Ovary (tissue), 3 donors: ENCODE results near the gene GAPDH.

Experiments
- POLR2A ChIP-seq: fragments of 450-650 bp; IDR thresholded peaks from one replicate; pipeline ENCODE4 v1.6.1; 2017; ENCODE audit warnings: antibody characterized with exemption, mild to moderate bottlenecking, moderate library complexity
- TF ChIP-seq, protein P1 (sequence below), 3 donors: fragments of 450-650 bp in 2 of 3; fragments of 200-600 bp in 1 of 3; IDR thresholded peaks; one replicate each; pipeline versions ENCODE4 v1.5.1 to v1.8.0; 2016 to 2022; ENCODE audit warnings: antibody characterized with exemption in 3 of 3, mild to moderate bottlenecking in 1 of 3
- donor health status: DM: no; HTN: no; CAD: no.

DNA sequence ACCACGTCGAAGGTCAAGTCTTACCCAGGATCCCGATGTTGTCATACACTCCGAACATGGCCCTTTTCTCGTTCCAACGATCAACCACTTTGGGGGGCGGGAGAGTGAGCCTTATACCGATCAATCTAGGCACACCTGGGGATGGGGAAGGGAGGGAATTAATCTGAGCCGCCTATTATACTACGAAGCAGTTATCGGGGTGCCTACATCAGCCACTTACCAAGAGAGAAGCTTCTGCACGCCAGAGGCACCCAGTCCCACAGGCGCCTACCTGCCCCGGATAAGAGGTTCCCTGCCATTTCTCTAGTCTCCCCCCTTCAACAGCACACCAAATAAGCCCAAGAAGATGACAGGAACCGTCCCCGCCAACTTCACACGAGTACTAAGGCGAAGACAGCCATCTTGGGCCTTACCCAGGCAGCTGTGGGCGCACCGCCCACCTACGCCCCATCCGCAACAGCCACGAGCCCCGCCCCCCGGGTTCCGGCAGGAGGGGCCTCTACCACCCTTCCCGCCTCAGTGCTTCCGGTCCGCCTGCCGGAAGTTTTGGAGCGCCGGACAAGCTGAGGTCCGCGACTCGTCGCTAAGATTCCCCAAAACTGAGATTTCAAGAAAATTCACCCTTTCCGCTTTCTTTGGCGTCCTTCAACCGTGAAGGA is 41.4 kb upstream of the GAPDH start, which contains the start of gene MRPL51:
- TF ChIP-seq, protein P1, sequence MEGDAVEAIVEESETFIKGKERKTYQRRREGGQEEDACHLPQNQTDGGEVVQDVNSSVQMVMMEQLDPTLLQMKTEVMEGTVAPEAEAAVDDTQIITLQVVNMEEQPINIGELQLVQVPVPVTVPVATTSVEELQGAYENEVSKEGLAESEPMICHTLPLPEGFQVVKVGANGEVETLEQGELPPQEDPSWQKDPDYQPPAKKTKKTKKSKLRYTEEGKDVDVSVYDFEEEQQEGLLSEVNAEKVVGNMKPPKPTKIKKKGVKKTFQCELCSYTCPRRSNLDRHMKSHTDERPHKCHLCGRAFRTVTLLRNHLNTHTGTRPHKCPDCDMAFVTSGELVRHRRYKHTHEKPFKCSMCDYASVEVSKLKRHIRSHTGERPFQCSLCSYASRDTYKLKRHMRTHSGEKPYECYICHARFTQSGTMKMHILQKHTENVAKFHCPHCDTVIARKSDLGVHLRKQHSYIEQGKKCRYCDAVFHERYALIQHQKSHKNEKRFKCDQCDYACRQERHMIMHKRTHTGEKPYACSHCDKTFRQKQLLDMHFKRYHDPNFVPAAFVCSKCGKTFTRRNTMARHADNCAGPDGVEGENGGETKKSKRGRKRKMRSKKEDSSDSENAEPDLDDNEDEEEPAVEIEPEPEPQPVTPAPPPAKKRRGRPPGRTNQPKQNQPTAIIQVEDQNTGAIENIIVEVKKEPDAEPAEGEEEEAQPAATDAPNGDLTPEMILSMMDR (IDR thresholded peaks at IDR 0.05), result no peak
- peak; percentile 72 for TF ChIP-seq POLR2A
